ENCODE results near the gene ZBTB4. TPM values are rescaled to one million over a fixed set of nuclear protein-coding genes. Genes with fewer than 3 reads are reported as not detected.
"Not testable (repeated sequence)": the region's sequence is repeated elsewhere in the genome, so short reads cannot be mapped to it uniquely, and the experiment has no call there.

ZBTB4 gene
- total RNA-seq, 3 donors from 2014 or later: 16.6 to 93.9 (median 18.5) TPM

GRCh38 chr17:7471729-7472128, 7.7 kb downstream of the ZBTB4 start:
- no peak for TF ChIP-seq CTCF (IDR thresholded peaks at IDR 0.05)
- no peaks in the 10 kb centered on the region for H3K36me3 ChIP-seq (ENCODE audit: low read depth)
- peaks cover 5% of the 10 kb centered on the region for H3K4me1 ChIP-seq (ENCODE audit: low read depth)
- peak in 1 of 3 donors; percentile 9 for DNase-seq
- H3K9me3 ChIP-seq: no peaks in the 10 kb centered on the region
- ATAC-seq: no peak
- intact Hi-C loops (cut with DNase I, micrococcal nuclease): no loop called here
- no peak overlapping the region for H3K4me3 ChIP-seq

GRCh38 chr17:7470457-7470973, 8.9 kb downstream of the ZBTB4 start:
- intact Hi-C loops (cut with DNase I, micrococcal nuclease); ATAC-seq: not testable (repeated sequence)

GRCh38 chr17:7469843-7470242, 9.6 kb downstream of the ZBTB4 start:
- H3K4me1 ChIP-seq (ENCODE audit: low read depth); H3K4me3 ChIP-seq; H3K36me3 ChIP-seq (ENCODE audit: low read depth); intact Hi-C loops (cut with DNase I, micrococcal nuclease); ATAC-seq; H3K9me3 ChIP-seq: not testable (repeated sequence)
- peak in 1 of 3 donors; percentile 21 for DNase-seq

More at GRCh38 chr17:7470457-7470973, 8.9 kb downstream of the ZBTB4 start:
- not testable (repeated sequence) for H3K4me3 ChIP-seq; H3K9me3 ChIP-seq; H3K4me1 ChIP-seq (ENCODE audit: low read depth); H3K36me3 ChIP-seq (ENCODE audit: low read depth)
- peak in 2 of 3 donors; percentile 3 to 8 for DNase-seq

- Histone ChIP-seq H3K9me3 (no peaks in the 10 kb centered on the region), H3K36me3 (ENCODE audit: low read depth) (no peaks in the 10 kb centered on the region), H3K4me3 (no peak overlapping the region), H3K4me1 (ENCODE audit: low read depth) (peaks cover 6% of the 10 kb centered on the region)
- no peak for DNase-seq
- no peak for ATAC-seq
- intact Hi-C loops (cut with DNase I, micrococcal nuclease): no loop called here
- TF ChIP-seq CTCF (IDR thresholded peaks at IDR 0.05): no peak
Measured at GRCh38 chr17:7468804-7469389, 10.5 kb downstream of the ZBTB4 start.

- H3K4me1 ChIP-seq (ENCODE audit: low read depth): peaks cover 6% of the 10 kb centered on the region
- no peak for TF ChIP-seq CTCF (IDR thresholded peaks at IDR 0.05)
- no peak for DNase-seq
- intact Hi-C loops (cut with DNase I, micrococcal nuclease): no loop called here
- H3K4me3 ChIP-seq: no peak overlapping the region
- H3K36me3 ChIP-seq (ENCODE audit: low read depth): no peaks in the 10 kb centered on the region
- ATAC-seq: no peak
- no peaks in the 10 kb centered on the region for H3K9me3 ChIP-seq
Measured at GRCh38 chr17:7468290-7468689, 11.1 kb downstream of the ZBTB4 start.

GRCh38 chr17:7467498-7467897, 11.9 kb downstream of the ZBTB4 start:
- no peaks in the 10 kb centered on the region for H3K36me3 ChIP-seq (ENCODE audit: low read depth)
- ATAC-seq (no peak), DNase-seq (no peak)
- intact Hi-C loops (cut with DNase I, micrococcal nuclease): no loop called here
- TF ChIP-seq CTCF (IDR thresholded peaks at IDR 0.05): no peak
- H3K4me1 ChIP-seq (ENCODE audit: low read depth): peaks cover 6% of the 10 kb centered on the region
- no peaks in the 10 kb centered on the region for H3K9me3 ChIP-seq
- H3K4me3 ChIP-seq: no peak overlapping the region
